GM21381 (cell line): ENCODE results near the gene SPATA16.

Experiments
- ATAC-seq: cut with Tn5 transposase; IDR thresholded peaks from one replicate; pipeline ENCODE4 v1.9.1; 2021; ENCODE audit warnings: mild to moderate bottlenecking, moderate library complexity; ENCODE audit not compliant: unreplicated experiment

The SPATA16 gene

GRCh38 chr3:172958565-172958964 lies 182.5 kb downstream of the SPATA16 start:
- no peak for ATAC-seq

DNA sequence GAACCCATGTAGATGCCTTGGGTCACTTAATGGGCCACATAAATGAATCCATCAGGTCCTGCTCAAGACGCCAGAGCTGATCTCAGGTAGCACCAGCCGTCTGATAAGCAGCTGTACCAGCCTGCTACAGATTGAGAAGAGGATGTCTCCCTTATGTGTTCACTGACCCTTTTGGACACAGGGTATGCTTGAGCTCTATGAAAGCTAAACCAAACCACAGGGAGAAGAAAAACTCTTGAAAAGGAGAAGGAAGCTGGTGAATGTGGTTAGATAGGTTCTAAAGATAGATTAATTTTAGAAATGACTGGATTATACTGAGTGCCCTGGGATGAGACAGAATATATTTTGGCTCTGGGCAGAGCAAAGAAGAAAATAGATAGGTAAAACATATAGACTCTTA lies 187.5 kb downstream of the SPATA16 start:
- ATAC-seq = no peak

GRCh38 chr3:172951511-172951910 lies 189.5 kb downstream of the SPATA16 start:
- ATAC-seq = no peak

- ATAC-seq = no peak
Observed at GRCh38 chr3:172946061-172946460, 195.0 kb downstream of the SPATA16 start.

DNA sequence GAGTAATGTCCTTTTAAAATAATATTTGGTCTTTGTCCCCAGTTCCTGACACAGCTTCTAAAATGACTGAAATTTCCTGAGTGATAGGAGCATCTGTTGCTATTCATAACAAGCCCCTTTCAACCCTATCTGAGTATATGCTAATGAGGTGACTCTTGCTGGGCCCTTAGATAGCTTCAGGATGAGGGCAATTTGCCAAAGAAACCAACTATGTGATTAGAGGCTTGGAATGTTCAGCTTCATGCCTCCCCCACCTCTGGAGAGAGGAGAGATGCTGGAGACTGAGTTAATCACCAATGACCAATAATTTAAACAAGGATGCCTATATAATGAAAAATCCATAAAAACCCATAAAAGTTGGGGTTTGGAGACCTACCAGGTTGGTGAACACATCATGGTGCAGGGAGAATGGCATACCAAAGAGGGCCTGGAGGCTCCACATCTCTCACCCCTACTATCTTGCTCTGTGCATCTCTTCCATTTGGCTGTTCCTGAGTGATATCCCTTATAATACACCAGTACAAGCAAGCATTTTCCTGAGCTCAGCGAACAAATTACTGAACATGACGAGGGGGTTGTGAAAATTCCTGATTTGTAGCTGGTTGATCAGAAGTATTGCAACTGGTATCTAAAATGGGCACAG lies 201.3 kb downstream of the SPATA16 start:
- ATAC-seq = no peak

DNA sequence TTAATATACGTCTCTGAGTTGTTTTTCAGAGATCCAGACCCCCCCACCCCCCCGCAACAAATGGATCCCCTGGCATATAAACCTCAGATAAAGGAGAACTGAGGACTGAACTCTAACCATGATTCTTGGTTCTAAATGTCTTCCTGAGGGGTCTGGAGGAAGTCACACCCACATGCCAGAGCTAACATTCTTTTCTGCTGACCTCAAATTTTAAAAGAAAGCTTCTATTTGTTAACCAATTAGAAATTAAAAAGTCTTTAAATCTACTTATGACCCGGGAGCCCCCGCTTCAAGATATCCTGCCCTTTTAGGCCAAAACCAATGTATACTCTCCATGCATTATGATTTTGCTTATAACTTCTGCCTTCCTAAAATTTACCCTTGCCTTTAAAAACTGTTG lies 202.2 kb downstream of the SPATA16 start:
- ATAC-seq = no peak

GRCh38 chr3:172931746-172932285 lies 209.2 kb downstream of the SPATA16 start:
- ATAC-seq = no peak

DNA sequence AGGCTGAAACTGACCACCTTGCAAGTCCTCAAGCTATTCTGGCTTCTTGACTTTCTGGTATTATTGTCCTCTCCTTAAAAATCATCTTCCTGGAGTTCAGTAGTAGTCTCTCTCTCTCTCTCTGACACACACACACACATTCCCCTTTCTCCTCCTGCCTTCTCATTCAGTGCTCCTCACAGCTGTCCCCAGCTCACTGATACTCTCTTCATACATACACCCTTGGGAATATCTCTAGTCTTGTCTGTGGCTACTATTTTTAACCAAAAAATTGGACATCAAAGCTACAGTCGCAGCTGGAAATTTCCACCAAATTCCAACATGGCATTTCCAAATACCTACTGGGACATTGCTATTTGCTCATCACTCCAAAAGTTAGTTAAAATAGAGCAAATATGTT lies 211.6 kb downstream of the SPATA16 start:
- no peak for ATAC-seq

DNA sequence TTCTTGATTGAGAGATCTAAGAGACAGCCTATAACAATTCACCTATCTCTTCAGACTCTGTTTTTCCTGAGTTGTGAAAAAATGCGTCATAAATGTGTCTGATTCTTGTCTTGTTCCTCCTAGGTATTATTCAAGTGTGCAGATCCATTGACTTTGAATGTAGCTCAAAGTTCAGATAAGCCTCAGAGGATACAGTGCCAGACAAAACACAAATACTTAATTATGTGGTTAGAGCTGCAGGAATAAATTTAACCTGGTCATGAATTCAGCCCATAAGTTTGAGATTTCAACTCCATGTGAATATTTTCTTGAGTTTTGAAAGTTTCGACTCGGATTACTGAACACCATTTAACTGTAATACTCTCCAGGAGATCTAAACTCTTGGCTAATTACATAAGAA lies 216.5 kb downstream of the SPATA16 start:
- no peak for ATAC-seq

DNA sequence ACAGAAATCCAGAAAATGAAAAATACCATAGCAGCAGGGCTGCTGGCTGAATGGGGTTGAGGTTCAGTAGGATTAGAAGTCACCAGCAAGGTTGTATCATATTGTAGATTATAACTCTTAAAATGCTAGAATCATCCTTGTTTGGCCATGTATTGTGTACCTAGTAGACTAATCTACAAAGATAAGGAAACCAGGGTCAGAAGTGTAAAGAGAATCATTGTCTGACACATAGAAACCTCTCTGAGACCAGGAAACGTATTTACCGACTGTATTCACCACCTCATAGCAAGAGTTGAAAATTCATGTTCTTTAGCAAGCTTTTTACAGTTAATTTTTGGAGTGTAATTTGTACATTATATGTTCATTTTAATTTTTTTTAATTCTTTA lies 221.7 kb downstream of the SPATA16 start:
- no peak for ATAC-seq

DNA sequence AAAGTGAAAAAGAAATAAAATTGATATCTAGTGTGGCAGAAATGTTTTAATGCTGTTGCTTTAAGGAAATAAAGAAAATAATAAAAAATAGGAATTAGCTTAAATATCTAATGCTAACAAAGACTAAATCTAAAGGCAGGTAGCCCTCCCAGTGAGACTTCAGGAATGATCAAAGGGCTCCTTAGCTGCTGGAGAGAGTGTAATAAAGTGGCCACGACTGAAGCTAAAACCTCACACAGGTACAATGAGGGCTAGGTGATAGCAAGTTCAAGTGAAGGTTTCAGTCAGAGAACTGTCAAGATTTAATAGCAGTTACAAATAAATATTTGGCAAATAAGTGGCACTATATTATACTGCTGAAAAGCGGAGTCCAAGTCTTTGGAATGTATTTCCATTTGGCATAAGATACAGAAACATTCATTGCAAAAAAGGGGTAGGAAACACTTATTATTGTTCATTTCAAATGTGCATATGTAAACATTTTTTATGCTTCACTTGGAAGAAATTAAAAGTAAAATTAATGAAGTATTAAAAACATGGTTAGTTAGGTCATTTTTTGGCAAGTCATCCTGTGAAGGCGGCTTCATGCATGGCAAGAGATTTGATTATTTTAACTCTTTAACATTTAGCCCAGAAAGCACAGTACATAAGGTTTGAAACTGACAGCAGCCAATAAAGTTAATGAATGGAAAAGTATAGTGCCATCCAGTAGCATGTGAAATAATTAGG lies 222.3 kb downstream of the SPATA16 start:
- no peak for ATAC-seq

DNA sequence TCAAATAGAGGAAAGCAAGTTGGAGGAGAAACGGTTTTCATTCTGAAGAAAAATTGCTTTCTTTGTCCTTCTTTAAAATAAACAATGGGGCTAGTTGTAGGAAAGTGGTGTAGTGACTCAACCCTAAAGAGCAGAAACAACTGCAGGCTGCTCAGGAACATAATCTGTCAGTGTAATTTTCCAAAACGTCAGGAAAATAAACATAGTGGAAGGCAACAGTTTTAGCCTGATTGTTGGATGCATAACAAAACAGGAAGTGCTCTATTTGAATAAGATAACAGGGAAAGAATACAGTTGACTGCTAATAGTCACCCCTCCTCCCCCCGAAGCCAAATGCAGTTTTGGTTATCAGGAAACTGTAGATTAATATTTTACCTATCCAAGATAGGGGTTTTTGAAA lies 222.9 kb downstream of the SPATA16 start:
- no peak for ATAC-seq

DNA sequence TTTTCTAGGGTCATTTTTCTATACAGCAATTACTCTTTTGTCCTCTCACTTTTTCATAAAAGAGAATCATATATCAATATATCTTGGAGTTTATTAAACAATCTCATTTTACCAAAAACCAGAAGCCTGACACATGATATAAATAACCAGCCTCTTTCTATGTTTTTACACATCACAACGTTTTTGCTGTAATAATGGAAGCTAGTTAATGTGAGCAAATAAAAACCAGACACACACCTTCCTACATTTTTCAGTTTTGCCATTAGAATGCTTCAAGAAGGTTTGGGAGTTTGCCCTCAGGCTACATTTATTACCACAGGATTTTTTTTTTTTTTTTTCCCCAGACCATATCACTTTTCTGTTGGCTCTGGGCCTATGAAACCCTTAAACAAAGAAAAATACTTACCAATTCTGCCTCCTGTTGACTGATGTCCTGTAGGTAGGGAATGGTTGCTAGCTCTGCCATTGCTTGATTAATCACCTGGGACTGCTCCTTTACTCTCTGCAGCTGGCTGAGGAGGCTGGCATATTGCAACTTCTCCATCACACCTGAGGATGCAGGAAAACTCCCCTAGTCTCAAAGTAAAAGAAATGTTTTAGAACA lies 225.0 kb downstream of the SPATA16 start:
- no peak for ATAC-seq

DNA sequence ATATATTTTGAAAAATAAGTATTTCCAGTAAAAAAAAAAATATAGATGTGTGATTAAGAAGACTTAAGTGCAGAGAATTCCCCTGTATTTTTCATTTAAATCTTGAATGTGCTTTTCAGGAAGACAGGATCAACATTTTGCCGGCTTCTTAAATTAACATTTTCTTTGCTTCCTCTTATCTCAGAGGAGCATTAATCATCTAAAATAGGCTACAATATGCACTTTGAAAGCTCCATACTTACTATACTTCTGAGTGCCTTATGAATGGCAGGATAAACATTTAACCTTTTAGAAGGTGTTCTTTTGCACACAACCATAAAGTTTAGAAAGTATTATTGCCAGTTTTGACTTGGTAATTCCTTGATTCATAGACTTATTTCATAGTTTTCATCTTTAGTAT lies 226.2 kb downstream of the SPATA16 start:
- ATAC-seq = no peak

DNA sequence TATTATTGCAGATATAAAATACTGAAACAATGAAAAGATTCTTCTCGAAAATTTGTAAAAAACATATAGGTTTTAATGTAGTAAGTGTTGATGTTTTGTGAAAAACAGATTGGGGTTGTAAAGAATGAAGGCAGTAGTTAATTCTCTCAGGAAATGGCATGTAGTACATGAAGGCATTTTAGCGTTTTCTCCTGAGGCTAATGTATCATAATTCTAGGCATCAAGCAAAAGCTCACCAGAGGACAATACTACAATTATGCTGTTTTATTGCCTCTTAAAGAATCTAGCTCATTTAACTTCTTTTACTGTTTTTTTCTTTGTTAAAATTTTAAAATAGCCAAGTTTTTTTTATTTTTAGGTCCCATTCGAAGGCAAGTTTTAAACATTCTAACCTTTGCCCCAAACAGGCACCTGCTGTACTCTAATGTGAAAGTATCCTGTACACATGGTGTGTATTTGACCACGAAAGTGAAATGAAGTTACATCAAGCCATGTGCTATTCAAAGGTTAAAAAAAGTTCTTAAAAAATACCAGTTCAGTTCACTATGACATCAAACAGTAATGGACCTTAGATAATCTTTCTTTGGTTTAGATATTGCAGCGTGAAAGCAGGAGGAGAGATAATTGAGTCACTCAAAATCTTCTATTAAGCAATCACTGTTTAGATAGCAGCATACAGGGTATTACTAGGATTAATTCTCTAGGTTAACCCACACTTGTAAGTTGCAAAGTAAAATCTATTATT lies 227.0 kb downstream of the SPATA16 start:
- no peak for ATAC-seq

DNA sequence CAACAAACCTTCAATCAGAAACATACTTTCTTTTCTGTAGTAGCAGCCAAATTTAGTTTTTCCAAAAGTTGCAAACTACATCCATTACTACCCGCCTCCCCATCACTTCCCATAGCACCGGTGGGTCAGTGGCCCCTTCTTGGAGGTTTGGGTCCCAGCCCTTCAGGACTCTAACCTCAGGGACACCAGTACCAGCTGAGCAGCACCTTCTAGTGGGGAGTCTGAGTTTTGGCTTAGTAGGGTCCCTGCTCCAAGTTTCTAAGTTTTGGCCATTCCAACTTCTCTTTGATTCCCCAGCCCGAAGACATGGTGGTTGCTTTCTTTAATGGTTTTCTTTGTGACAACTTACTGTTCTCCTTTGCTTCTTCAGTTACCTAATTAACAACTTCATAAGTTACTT lies 229.9 kb downstream of the SPATA16 start:
- ATAC-seq = no peak

GRCh38 chr3:172908771-172909270 lies 232.2 kb downstream of the SPATA16 start:
- ATAC-seq = no peak

DNA sequence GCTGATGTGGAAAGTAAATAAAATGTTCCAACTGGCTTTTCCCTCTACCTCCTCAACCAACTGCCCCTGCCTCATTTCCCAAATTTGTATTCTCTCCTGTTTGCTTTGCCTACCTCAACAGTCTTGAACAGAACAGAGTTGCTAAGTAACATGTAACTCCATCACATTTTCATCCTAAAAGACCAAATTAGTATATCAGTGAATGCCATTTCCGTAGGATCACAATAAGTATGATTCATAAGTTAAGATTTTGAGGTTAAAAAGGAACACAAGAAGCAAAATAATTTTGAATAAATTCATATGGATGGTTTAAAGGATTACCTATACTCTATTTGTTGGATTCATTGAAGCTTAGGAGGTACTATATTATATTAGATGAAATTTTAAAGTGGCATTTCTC lies 235.6 kb downstream of the SPATA16 start:
- ATAC-seq = no peak

- no peak for ATAC-seq
Observed at GRCh38 chr3:172904711-172905373, 236.2 kb downstream of the SPATA16 start.

DNA sequence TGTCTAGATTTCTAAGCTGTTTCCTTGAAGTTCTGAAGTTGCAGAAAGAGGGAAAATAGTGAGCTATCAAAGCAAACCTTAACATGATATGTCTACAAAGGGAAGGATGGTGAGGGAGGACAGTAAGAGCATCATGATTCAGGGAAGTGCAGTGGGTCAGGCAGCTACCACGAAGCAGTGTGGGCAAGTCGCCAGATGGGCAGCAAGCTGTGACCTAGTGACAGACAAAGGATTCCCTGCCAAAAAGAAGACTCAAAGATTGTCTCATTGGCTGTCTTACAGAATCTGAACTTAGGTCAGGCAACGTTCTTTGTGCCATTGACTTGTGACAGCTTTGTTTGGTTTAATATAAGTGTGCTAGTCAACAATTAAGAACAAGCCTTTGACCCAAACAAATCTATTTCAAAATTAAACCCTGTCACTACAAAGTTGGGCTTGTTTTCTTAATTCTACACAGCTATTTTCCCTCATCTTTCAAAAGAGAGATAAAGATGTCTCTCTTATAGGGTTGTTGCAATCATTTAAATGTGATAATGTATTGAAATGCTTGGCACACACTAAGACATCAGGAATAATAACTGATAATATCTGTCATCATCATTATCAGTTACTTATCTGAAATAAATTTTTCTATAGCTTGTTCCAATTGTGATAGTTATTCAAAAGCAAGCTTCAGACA lies 237.3 kb downstream of the SPATA16 start:
- no peak for ATAC-seq
